C4-2B (cell line): Measurements from ENCODE around the gene TENM4.

Experiments used
- H3K27ac ChIP-seq: fragments of 450-650 bp; 2 replicates; pipeline ENCODE4 v1.5.1; 2017
- ZFX ChIP-seq: fragments of 450-650 bp; IDR thresholded peaks from 2 replicates; pipeline ENCODE4 v1.6.1; 2017
- TF ChIP-seq, protein P1 (sequence below): fragments of 450-650 bp; conservative IDR thresholded peaks from 2 replicates; pipeline ENCODE4 v1.5.1; 2017; ENCODE audit warnings: mild to moderate bottlenecking

The TENM4 gene

DNA sequence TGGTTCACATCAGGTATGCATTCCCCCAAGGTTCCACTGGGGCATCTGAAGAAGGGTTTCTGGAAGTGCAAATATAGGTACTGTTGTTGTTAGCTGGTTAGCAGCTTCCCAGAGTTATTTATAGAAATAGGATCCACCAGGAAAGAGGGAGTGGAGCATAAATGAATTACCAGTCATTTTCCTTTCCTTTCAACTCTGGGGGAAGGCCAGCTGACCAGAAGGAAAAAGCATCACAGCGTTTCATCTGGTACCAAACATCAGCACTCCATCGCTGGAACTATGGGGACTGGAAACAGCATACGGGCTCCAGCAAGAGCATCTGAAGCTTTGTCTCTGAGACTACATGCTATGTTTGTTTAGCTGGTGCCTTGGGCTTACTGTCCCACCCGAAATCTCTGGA lies 487.9 kb downstream of the TENM4 start:
- TF ChIP-seq, protein P1, sequence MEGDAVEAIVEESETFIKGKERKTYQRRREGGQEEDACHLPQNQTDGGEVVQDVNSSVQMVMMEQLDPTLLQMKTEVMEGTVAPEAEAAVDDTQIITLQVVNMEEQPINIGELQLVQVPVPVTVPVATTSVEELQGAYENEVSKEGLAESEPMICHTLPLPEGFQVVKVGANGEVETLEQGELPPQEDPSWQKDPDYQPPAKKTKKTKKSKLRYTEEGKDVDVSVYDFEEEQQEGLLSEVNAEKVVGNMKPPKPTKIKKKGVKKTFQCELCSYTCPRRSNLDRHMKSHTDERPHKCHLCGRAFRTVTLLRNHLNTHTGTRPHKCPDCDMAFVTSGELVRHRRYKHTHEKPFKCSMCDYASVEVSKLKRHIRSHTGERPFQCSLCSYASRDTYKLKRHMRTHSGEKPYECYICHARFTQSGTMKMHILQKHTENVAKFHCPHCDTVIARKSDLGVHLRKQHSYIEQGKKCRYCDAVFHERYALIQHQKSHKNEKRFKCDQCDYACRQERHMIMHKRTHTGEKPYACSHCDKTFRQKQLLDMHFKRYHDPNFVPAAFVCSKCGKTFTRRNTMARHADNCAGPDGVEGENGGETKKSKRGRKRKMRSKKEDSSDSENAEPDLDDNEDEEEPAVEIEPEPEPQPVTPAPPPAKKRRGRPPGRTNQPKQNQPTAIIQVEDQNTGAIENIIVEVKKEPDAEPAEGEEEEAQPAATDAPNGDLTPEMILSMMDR = no peak
- no peak for TF ChIP-seq ZFX
- no peak overlapping the region for H3K27ac ChIP-seq

DNA sequence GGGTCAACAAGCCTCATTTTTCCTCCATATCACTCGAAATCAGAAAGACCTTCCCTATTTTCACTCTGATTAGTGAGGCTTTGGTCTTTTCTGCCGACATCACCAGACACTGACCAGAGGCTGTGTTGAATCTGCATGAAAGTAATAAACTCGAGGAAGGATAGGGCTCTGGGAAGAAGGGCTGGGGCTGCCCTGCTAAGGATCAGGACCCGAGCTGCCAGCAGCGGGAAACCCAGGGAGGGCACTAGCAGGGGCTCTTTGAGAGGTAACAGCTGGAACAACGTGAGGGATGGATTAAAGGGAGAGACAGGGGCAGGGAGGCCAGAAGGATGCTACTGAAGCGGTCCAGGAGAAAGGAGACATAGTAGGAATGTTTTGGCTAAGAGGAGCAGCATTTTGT lies 488.7 kb downstream of the TENM4 start:
- TF ChIP-seq ZFX = no peak
- TF ChIP-seq, protein P1 = no peak
- H3K27ac ChIP-seq = no peak overlapping the region

DNA sequence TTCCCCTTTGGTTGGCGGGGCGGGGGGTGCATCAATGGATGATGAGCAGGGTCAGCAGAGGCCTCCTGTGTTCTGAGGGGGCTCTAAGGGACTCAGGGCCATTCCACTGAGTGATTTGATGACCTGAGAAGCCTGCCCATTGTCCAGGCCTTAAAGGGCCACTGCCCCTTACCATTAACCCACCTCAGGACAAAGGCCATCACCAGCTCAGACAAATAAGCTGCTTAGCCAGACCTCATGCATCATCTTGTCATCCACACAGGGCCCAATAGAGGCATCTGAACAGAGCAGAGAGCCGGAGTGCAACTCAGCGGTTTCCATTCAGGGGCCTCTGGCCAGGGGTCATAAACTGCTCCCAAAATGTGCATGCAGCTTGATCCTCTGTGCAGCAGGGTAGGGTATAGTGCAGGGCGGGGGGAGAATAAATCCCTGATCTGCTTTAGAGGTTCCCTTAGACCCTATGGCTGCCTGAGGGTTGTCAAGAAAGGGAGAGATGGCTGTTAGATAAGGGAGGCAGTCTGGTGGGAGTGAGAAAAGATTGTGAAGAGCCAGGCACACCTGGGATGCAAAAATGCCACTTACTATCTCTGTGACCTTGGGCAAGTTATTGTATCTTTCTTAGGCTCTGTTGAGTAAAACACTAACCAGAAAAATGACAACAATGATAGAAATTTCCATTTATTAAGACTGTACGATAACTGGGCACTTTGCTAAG lies 490.7 kb downstream of the TENM4 start:
- TF ChIP-seq, protein P1 = no peak
- TF ChIP-seq ZFX = no peak
- no peak overlapping the region for H3K27ac ChIP-seq

DNA sequence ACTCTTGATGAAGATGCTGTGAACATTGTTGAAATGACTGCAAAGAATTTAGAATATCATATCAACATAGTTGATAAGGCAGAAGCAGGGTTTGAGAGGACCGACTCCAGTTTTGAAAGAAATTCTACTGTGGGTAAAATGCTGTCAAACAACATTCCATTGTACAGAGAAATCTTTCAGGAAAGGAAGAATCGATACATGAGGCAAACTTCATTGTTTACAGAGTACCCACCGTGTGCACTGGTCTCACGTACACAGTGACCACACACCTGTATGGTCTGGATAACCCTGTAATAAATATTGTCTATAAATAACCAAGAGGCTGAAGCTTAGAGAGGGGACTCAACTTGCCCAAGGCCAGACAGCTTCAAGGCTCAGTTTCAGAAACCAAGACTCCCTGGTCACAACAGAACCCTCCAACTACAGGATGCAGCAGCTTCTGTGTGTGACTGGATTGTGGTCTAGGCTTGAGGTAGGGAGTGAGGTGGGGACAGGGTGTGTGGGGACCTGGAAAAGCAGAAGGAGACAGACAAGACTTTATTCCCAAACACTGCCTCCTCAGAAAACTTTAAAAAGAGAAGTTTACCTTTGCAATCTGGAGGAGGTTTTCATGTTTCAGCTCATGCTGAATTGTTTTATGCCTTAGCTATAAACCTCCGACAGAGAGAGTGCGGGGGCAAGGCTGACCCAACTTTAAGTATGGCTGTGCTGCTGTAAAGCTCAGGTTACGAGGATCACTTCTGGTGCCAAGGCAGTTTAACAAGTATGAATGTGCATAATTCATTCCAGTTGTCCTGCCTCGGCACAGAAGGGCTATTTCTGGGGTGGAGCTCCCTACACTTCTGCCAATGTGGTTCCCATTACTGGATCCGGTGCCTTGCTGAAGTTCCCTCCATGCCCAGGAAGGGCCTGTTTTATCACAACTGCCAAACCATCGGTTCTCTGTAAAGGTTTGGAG lies 493.6 kb downstream of the TENM4 start:
- TF ChIP-seq, protein P1 = no peak
- TF ChIP-seq ZFX = no peak

DNA sequence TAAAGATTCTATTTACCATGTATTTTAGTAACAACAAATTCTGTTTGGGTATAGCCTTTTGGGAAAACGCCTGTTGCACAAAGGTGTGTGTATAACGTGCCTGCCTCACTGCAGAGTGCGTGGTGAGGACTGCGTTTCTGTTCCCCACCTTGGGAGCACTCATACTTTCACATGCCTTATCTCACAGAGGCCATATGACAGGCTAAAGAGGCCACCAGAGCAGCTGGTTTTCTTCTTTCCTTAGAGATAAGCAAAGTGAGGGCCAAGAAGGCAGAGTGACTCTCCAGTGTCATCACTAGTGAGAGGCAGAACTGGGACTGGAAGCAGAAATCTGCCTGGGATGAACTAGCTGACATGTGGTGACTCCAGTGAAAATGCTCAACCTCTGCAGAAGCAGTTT lies 497.0 kb downstream of the TENM4 start:
- TF ChIP-seq, protein P1 = no peak
- TF ChIP-seq ZFX = no peak
- no peak overlapping the region for H3K27ac ChIP-seq

More for the DNA sequence above, 493.6 kb downstream of the TENM4 start:
- H3K27ac ChIP-seq = no peak overlapping the region; the same call in 1 of the 2 replicates

DNA sequence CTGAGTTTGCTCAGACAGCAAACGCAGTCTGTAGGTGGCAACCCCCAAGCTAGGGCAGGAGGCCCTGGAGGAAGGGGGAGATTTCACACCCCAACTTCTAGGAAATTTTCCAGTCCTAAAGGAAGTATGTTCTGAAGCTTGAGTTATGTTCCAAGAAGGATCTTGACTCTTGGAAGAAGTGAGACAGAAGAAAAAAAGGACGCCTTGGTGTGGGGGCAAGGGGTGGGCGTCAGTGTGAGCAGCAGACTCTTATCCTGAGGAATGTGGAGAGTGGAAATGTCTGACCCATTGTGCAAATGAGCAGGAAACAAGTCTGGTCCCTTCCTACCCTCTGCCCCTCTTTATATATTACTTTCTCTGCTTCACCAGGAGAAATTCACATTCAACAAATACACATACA lies 497.7 kb downstream of the TENM4 start:
- H3K27ac ChIP-seq = no peak overlapping the region
- TF ChIP-seq ZFX = no peak
- TF ChIP-seq, protein P1 = no peak

DNA sequence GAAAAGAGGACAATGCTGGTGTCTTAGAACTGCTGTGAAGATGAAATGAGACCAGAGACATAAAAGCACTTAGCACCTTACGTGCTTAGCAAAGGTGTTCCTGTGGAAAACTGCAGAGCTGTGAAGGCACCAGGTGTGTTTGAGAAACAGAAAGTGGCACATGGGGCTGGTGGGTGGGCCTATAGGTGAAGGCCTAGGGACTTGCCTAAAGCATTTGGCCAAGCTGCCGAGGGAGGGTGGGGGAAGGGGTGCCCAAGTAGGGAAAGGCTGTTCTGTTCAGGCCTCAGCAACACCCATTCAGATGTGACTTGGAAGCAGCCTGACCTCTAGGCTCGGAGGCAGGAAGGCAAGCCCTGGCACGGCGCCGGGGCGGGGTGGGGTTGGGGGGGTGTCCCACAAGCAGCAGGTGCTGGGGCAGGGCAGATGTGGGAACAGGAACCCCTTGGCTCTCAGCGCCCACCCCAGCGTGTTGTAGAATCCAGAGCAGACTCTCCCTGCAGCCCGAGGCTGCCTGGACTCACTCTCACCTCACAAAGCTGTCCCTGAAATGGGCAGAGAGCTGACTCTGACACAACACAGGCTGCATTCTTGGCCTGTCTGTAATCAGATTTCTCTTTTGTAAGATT lies 499.5 kb downstream of the TENM4 start:
- TF ChIP-seq, protein P1 = no peak
- TF ChIP-seq ZFX = no peak
- H3K27ac ChIP-seq = no peak overlapping the region
